GM19455 (cell line): Measurements from ENCODE around the gene EBLN2.
A peak's percentile ranks its signal among the peaks of the same experiment; 100 is the strongest.

Experiments
- ATAC-seq: cut with Tn5 transposase; IDR thresholded peaks from one replicate; pipeline ENCODE4 v1.9.1; 2021; ENCODE audit not compliant: unreplicated experiment

The EBLN2 gene

GRCh38 chr3:73100741-73101559 is 39.5 kb downstream of the EBLN2 start:
- ATAC-seq, result peak; percentile 89

- ATAC-seq, result no peak
Measured at GRCh38 chr3:73101881-73102280, 40.4 kb downstream of the EBLN2 start.

- no peak for ATAC-seq
Measured at GRCh38 chr3:73107215-73107614, 45.8 kb downstream of the EBLN2 start.

- ATAC-seq, result no peak
Measured at GRCh38 chr3:73107676-73108187, 46.3 kb downstream of the EBLN2 start.

- no peak for ATAC-seq
Measured at GRCh38 chr3:73108750-73109149, 47.3 kb downstream of the EBLN2 start.

GRCh38 chr3:73110530-73110929 is 49.1 kb downstream of the EBLN2 start:
- no peak for ATAC-seq
